Glutamatergic neuron (in vitro differentiated cells): ENCODE measurements around the gene CHST6. TPM values are rescaled to one million over a fixed set of nuclear protein-coding genes. Genes with fewer than 3 reads are reported as not detected.

ENCODE experiments used
- DNase-seq: peaks from one replicate; pipeline ENCODE4 v3.0.0; 2022
- H3K27ac Mint-ChIP-seq: one replicate; pipeline ENCODE4 v1.8.0; 2020; ENCODE audit warnings: mild to moderate bottlenecking, mixed read lengths, inconsistent platforms; ENCODE audit not compliant: unreplicated experiment
- H3K27me3 Mint-ChIP-seq: one replicate; pipeline ENCODE4 v1.8.0; 2020; ENCODE audit warnings: mild to moderate bottlenecking, moderate library complexity, mixed read lengths, inconsistent platforms; ENCODE audit not compliant: unreplicated experiment
- H3K36me3 Mint-ChIP-seq: one replicate; pipeline ENCODE4 v1.8.0; 2020; ENCODE audit warnings: mild to moderate bottlenecking, mixed read lengths, inconsistent platforms; ENCODE audit not compliant: unreplicated experiment
- H3K4me1 Mint-ChIP-seq: one replicate; pipeline ENCODE4 v1.8.0; 2020; ENCODE audit warnings: mild to moderate bottlenecking, low read depth, mixed read lengths, inconsistent platforms; ENCODE audit not compliant: unreplicated experiment
- H3K4me3 Mint-ChIP-seq: one replicate; pipeline ENCODE4 v1.8.0; 2020; ENCODE audit warnings: mild to moderate bottlenecking, mixed read lengths, inconsistent platforms; ENCODE audit not compliant: unreplicated experiment
- H3K9me3 Mint-ChIP-seq: one replicate; pipeline ENCODE4 v1.8.0; 2020; ENCODE audit warnings: mild to moderate bottlenecking, moderate library complexity, mixed read lengths, inconsistent platforms; ENCODE audit not compliant: unreplicated experiment
- CTCF ChIP-seq: fragments of 200-600 bp; sonication (generic); IDR thresholded peaks from one replicate; pipeline ENCODE4 v1.5.0; 2021; ENCODE audit not compliant: partially characterized antibody, unreplicated experiment
- total RNA-seq: library from RNA; stranded (reverse); fragmentation: NEBNext Ultra II Directional; extraction: Animal tissue kit (Norgen Biotek cat#: 25700); gene quantifications from one replicate; pipeline ENCODE4 v1.2.1, GENCODE V29; 2021; ENCODE audit not compliant: unreplicated experiment

The CHST6 gene
- total RNA-seq, 1 donor from 2014 or later = 4.0 TPM

GRCh38 chr16:75475420-75475847 is 19.8 kb downstream of the CHST6 start:
- DNase-seq = no peak
- Mint-ChIP-seq H3K4me1 (no peaks in the 10 kb centered on the region), H3K27ac (no peak overlapping the region), H3K4me3 (no peak overlapping the region), H3K36me3 (no peaks in the 10 kb centered on the region), H3K27me3 (peaks cover 1% of the 10 kb centered on the region), H3K9me3 (peaks cover 2% of the 10 kb centered on the region)
- TF ChIP-seq CTCF = no peak

- Mint-ChIP-seq H3K4me1 (no peaks in the 10 kb centered on the region), H3K9me3 (no peaks in the 10 kb centered on the region), H3K27ac (no peak overlapping the region), H3K27me3 (peaks cover under 1% of the 10 kb centered on the region), H3K36me3 (no peaks in the 10 kb centered on the region), H3K4me3 (no peak overlapping the region)
- no peak for TF ChIP-seq CTCF
- no peak for DNase-seq
These were observed 22.0 kb downstream of the CHST6 start for GRCh38 chr16:75472908-75473877.

- no peaks in the 10 kb centered on the region for H3K27me3 Mint-ChIP-seq
- H3K9me3 Mint-ChIP-seq = no peaks in the 10 kb centered on the region
- peak; percentile 48 for DNase-seq
- H3K4me3 Mint-ChIP-seq = no peak overlapping the region
- H3K27ac Mint-ChIP-seq = peak overlapping the region; percentile 36
- no peaks in the 10 kb centered on the region for H3K36me3 Mint-ChIP-seq
- H3K4me1 Mint-ChIP-seq = no peaks in the 10 kb centered on the region
- peak; percentile 73 for TF ChIP-seq CTCF
These were observed 23.3 kb downstream of the CHST6 start for GRCh38 chr16:75471723-75472633.

- Mint-ChIP-seq H3K27me3 (peaks cover 3% of the 10 kb centered on the region), H3K36me3 (no peaks in the 10 kb centered on the region), H3K4me1 (peaks cover 3% of the 10 kb centered on the region), H3K4me3 (no peak overlapping the region), H3K27ac (no peak overlapping the region), H3K9me3 (peaks cover 4% of the 10 kb centered on the region)
- TF ChIP-seq CTCF = no peak
- no peak for DNase-seq
These were observed 28.5 kb downstream of the CHST6 start for GRCh38 chr16:75466760-75467159.
